CD14-positive monocyte (primary cell): ENCODE measurements around the gene BBLN. TPM values are rescaled to one million over a fixed set of nuclear protein-coding genes. Genes with fewer than 3 reads are reported as not detected.

ENCODE experiments used
- DNase-seq, 3 donors: peaks; one replicate each; pipeline ENCODE4 v3.0.0-alpha.2; 2011 to 2022
- H2AFZ ChIP-seq: 2 replicates; pipeline ENCODE4 v1.6.0; 2012; ENCODE audit warnings: mild to moderate bottlenecking, low read depth, low read length, inconsistent platforms; ENCODE audit not compliant: insufficient read depth, poor library complexity, severe bottlenecking
- H3K27ac ChIP-seq, 2 donors: 1 replicate in 1 of 2; 2 replicates in 1 of 2; pipeline ENCODE4 v1.5.1; 2012 to 2013; ENCODE audit warnings: low read length in 2 of 2, control low read depth in 1 of 2, inconsistent platforms in 1 of 2, low read depth in 1 of 2, mild to moderate bottlenecking in 1 of 2
- H3K27me3 ChIP-seq, 2 donors: one replicate each; pipeline versions ENCODE4 v1.6.0 to v1.6.1; 2011 to 2013; ENCODE audit warnings: low read length in 2 of 2; ENCODE audit not compliant: control insufficient read depth in 2 of 2, insufficient read depth in 2 of 2
- H3K36me3 ChIP-seq, 2 donors: replicated peaks in 1 of 2; 1 replicate in 1 of 2; 2 replicates in 1 of 2; pipeline versions ENCODE4 v1.5.1 to v1.6.1; 2012 to 2013; ENCODE audit warnings: low read length in 2 of 2, control low read depth in 1 of 2, inconsistent platforms in 1 of 2, mild to moderate bottlenecking in 1 of 2; ENCODE audit not compliant: insufficient read depth in 2 of 2, control insufficient read depth in 1 of 2
- H3K4me1 ChIP-seq, 2 donors: 1 replicate in 1 of 2; 2 replicates in 1 of 2; pipeline versions ENCODE4 v1.5.1 to v1.6.1; 2012 to 2013; ENCODE audit warnings: low read length in 2 of 2, control low read depth in 1 of 2, inconsistent platforms in 1 of 2, mild to moderate bottlenecking in 1 of 2, moderate library complexity in 1 of 2; ENCODE audit not compliant: insufficient read depth in 2 of 2, control insufficient read depth in 1 of 2
- H3K4me2 ChIP-seq: replicated peaks from 2 replicates; pipeline ENCODE3; 2012; ENCODE audit warnings: low read length, moderate library complexity, mild to moderate bottlenecking; ENCODE audit not compliant: poor library complexity, severe bottlenecking; ENCODE audit errors: extremely low read depth
- H3K4me3 ChIP-seq, 3 experiments: fragments of 200-600 bp in 1 of 3; sonication (generic) in 1 of 3; replicated peaks in 1 of 3; 1 replicate in 2 of 3; 2 replicates in 1 of 3; pipeline ENCODE4 v1.5.1; 2011 to 2013; ENCODE audit warnings: low read length in 3 of 3, mild to moderate bottlenecking in 3 of 3, control low read depth in 2 of 3, low read depth in 2 of 3, inconsistent platforms in 1 of 3, moderate library complexity in 1 of 3
- H3K79me2 ChIP-seq: 2 replicates; pipeline ENCODE4 v1.6.0; 2012; ENCODE audit warnings: mild to moderate bottlenecking, control low read depth, inconsistent platforms, low read length, moderate library complexity; ENCODE audit not compliant: insufficient read depth
- H3K9ac ChIP-seq: 2 replicates; pipeline ENCODE4 v1.6.0; 2017; ENCODE audit warnings: low read length, mild to moderate bottlenecking; ENCODE audit not compliant: insufficient read depth, poor library complexity, severe bottlenecking
- H3K9me3 ChIP-seq, 2 donors: replicated peaks in 1 of 2; 1 replicate in 1 of 2; 2 replicates in 1 of 2; pipeline versions ENCODE4 v1.5.1 to v1.6.1; 2012 to 2013; ENCODE audit warnings: low read length in 2 of 2, control low read depth in 1 of 2; ENCODE audit not compliant: control insufficient read depth in 1 of 2, insufficient read depth in 1 of 2
- H4K20me1 ChIP-seq: 2 replicates; pipeline ENCODE4 v1.6.0; 2012; ENCODE audit warnings: mild to moderate bottlenecking, low read length, control low read depth, moderate library complexity; ENCODE audit not compliant: insufficient read depth
- H3K27ac Mint-ChIP-seq, 7 donors: one replicate each; pipeline ENCODE4 v1.8.0; 2020; ENCODE audit warnings: mild to moderate bottlenecking in 7 of 7, mixed read lengths in 7 of 7, moderate library complexity in 6 of 7, inconsistent platforms in 2 of 7
- H3K27me3 Mint-ChIP-seq, 3 donors: one replicate each; pipeline ENCODE4 v1.8.0; 2021 to 2022; ENCODE audit warnings: low read depth in 3 of 3, mild to moderate bottlenecking in 3 of 3, mixed read lengths in 3 of 3, moderate library complexity in 3 of 3, inconsistent platforms in 1 of 3
- H3K36me3 Mint-ChIP-seq, 2 donors: one replicate each; pipeline ENCODE4 v1.8.0; 2020; ENCODE audit warnings: mixed read lengths in 2 of 2, inconsistent platforms in 1 of 2, mild to moderate bottlenecking in 1 of 2
- H3K4me1 Mint-ChIP-seq: one replicate; pipeline ENCODE4 v1.8.0; 2020; ENCODE audit warnings: mild to moderate bottlenecking, mixed read lengths
- H3K4me3 Mint-ChIP-seq, 2 donors: one replicate each; pipeline ENCODE4 v1.8.0; 2020; ENCODE audit warnings: mild to moderate bottlenecking in 2 of 2, mixed read lengths in 2 of 2, moderate library complexity in 1 of 2
- H3K9me3 Mint-ChIP-seq, 7 donors: one replicate each; pipeline ENCODE4 v1.8.0; 2020 to 2022; ENCODE audit warnings: mixed read lengths in 7 of 7, mild to moderate bottlenecking in 6 of 7, moderate library complexity in 6 of 7, inconsistent platforms in 2 of 7
- CTCF ChIP-seq: fragments of 200-600 bp; IDR thresholded peaks from one replicate; pipeline ENCODE4 v1.8.0; 2022; ENCODE audit warnings: antibody characterized with exemption, mild to moderate bottlenecking
- WGBS: methylation state at CpG from one replicate; pipeline ENCODE4 v1.1.5; 2013; ENCODE audit warnings: missing lambda C conversion rate; ENCODE audit not compliant: insufficient coverage; 5-methylcytosine and 5-hydroxymethylcytosine counted together
- intact Hi-C, 2 donors: fragments of 100-400 bp; cut with micrococcal nuclease; formaldehyde crosslinking; loops; one replicate each; pipeline versions ENCODE4 v1.15.0 to v1.15.1; 2023
- polyA plus RNA-seq, 3 donors: library from polyadenylated mRNA; depleted of rRNA in 1 of 3; unstranded in 2 of 3; stranded (reverse) in 1 of 3; fragments of 300-500 nt in 2 of 3; fragments of >200 nt in 1 of 3; fragmentation: Illumina TruSeq in 2 of 3; gene quantifications; 1 replicate in 2 of 3; 2 replicates in 1 of 3; pipeline ENCODE4 v1.2.3, GENCODE V29; 2012 to 2021

The BBLN gene
- polyA plus RNA-seq, 3 donors: 51.5 to 74.8 (median 54.5) TPM

GRCh38 chr9:128203707-128204551, 43.9 kb downstream of the BBLN start:
- intact Hi-C loops: no loop called here
- peaks cover 18 to 32% of the 10 kb centered on the region in 2 donors for H3K4me1 ChIP-seq
- no peaks in the 10 kb centered on the region for H4K20me1 ChIP-seq
- Mint-ChIP-seq H3K4me1 (peaks cover 26% of the 10 kb centered on the region), H3K36me3 (peaks cover 0 to 2% of the 10 kb centered on the region in 2 donors), H3K4me3 (peak overlapping the region; percentile 72 to 88), H3K9me3 (peaks cover 0 to 8% (median 0%) of the 10 kb centered on the region in 7 donors), H3K27me3 (peaks cover 17 to 30% (median 26%) of the 10 kb centered on the region in 3 donors), H3K27ac (no peak overlapping the region)
- H3K9ac ChIP-seq: peak overlapping the region; percentile 32
- no peaks in the 10 kb centered on the region for H3K36me3 ChIP-seq
- 0% methylated on average over 18 of the region's 67 CpGs for WGBS
- peak overlapping the region; percentile 81 for H2AFZ ChIP-seq
- DNase-seq: peak; percentile 40 to 64 (median 44)
- no peak for TF ChIP-seq CTCF
- peak overlapping the region; percentile 21 to 79 (median 41) for H3K4me3 ChIP-seq
- peak overlapping the region; percentile 89 for H3K4me2 ChIP-seq
- H3K79me2 ChIP-seq: no peaks in the 10 kb centered on the region
- no peak overlapping the region for H3K27ac ChIP-seq
- no peaks in the 10 kb centered on the region for H3K9me3 ChIP-seq
- peaks cover 0 to 18% of the 10 kb centered on the region in 2 donors for H3K27me3 ChIP-seq

- Mint-ChIP-seq H3K4me1 (peaks cover 26% of the 10 kb centered on the region), H3K27ac (no peak overlapping the region), H3K27me3 (peaks cover 17 to 30% (median 26%) of the 10 kb centered on the region in 3 donors), H3K4me3 (peak overlapping the region in 1 of 2 donors; percentile 88), H3K9me3 (peaks cover 0 to 8% (median 0%) of the 10 kb centered on the region in 7 donors), H3K36me3 (peaks cover 0 to 2% of the 10 kb centered on the region in 2 donors)
- no peaks in the 10 kb centered on the region for H4K20me1 ChIP-seq
- intact Hi-C loops: no loop called here
- no peak overlapping the region for H2AFZ ChIP-seq
- H3K4me1 ChIP-seq: peaks cover 18 to 32% of the 10 kb centered on the region in 2 donors
- H3K36me3 ChIP-seq: no peaks in the 10 kb centered on the region
- TF ChIP-seq CTCF: no peak
- H3K27me3 ChIP-seq: peaks cover 0 to 18% of the 10 kb centered on the region in 2 donors
- no peaks in the 10 kb centered on the region for H3K79me2 ChIP-seq
- H3K9ac ChIP-seq: no peak overlapping the region
- no peak overlapping the region for H3K4me3 ChIP-seq
- 90% methylated on average over 5 of the region's 7 CpGs for WGBS
- no peak for DNase-seq
- no peak overlapping the region for H3K27ac ChIP-seq
- H3K4me2 ChIP-seq: no peak overlapping the region
- H3K9me3 ChIP-seq: no peaks in the 10 kb centered on the region
These were observed 44.8 kb downstream of the BBLN start for GRCh38 chr9:128204858-128205257.
